ENCODE data around the gene TBCC.
"Not testable (repeated sequence)": the region's sequence is repeated elsewhere in the genome, so short reads cannot be mapped to it uniquely, and the experiment has no call there.

Gene TBCC

GRCh38 chr6:42733867-42734481, 11.9 kb downstream of the TBCC start:
- not testable (repeated sequence) for DNase-seq (ENCODE audit: low read depth, low spot score)

GRCh38 chr6:42729731-42730130, 16.2 kb downstream of the TBCC start:
- DNase-seq (ENCODE audit: low read depth, low spot score), result no peak

- DNase-seq (ENCODE audit: low read depth, low spot score), result no peak
Observed at GRCh38 chr6:42727627-42728026, 18.3 kb downstream of the TBCC start.

- DNase-seq (ENCODE audit: low read depth, low spot score), result no peak
Observed at GRCh38 chr6:42727087-42727611, 18.8 kb downstream of the TBCC start.

GRCh38 chr6:42726485-42727086, 19.3 kb downstream of the TBCC start:
- DNase-seq (ENCODE audit: low read depth, low spot score), result peak; percentile 71

GRCh38 chr6:42726026-42726425, 19.9 kb downstream of the TBCC start:
- no peak for DNase-seq (ENCODE audit: low read depth, low spot score)

GRCh38 chr6:42724825-42725224, 21.1 kb downstream of the TBCC start:
- DNase-seq (ENCODE audit: low read depth, low spot score), result no peak

GRCh38 chr6:42722497-42722896, 23.4 kb downstream of the TBCC start, which contains the start of gene PRPH2:
Gene PRPH2, minus strand, starts transcription at chr6:42722597. Its CDS starts 263 bp downstream, at chr6:42722334.
- no peak for DNase-seq (ENCODE audit: low read depth, low spot score)

GRCh38 chr6:42720739-42721138, 25.2 kb downstream of the TBCC start:
- DNase-seq (ENCODE audit: low read depth, low spot score), result no peak

- no peak for DNase-seq (ENCODE audit: low read depth, low spot score)
Observed at GRCh38 chr6:42715871-42716270, 30.0 kb downstream of the TBCC start.

- no peak for DNase-seq (ENCODE audit: low read depth, low spot score)
Observed at GRCh38 chr6:42714098-42714761, 31.7 kb downstream of the TBCC start.

GRCh38 chr6:42711930-42712329, 34.0 kb downstream of the TBCC start:
- DNase-seq (ENCODE audit: low read depth, low spot score), result no peak

- DNase-seq (ENCODE audit: low read depth, low spot score), result no peak
Observed at GRCh38 chr6:42710316-42710715, 35.6 kb downstream of the TBCC start.

- DNase-seq (ENCODE audit: low read depth, low spot score), result no peak
Observed at GRCh38 chr6:42709871-42710270, 36.0 kb downstream of the TBCC start.

GRCh38 chr6:42708096-42708495, 37.8 kb downstream of the TBCC start:
- no peak for DNase-seq (ENCODE audit: low read depth, low spot score)

- no peak for DNase-seq (ENCODE audit: low read depth, low spot score)
Observed at GRCh38 chr6:42707595-42707994, 38.3 kb downstream of the TBCC start.

GRCh38 chr6:42704937-42705374, 40.9 kb downstream of the TBCC start:
- DNase-seq (ENCODE audit: low read depth, low spot score), result no peak

- DNase-seq (ENCODE audit: low read depth, low spot score), result peak; percentile 42
Observed at GRCh38 chr6:42704251-42704936, 41.5 kb downstream of the TBCC start.

- DNase-seq (ENCODE audit: low read depth, low spot score), result not testable (repeated sequence)
Observed at GRCh38 chr6:42702786-42703185, 43.1 kb downstream of the TBCC start.

GRCh38 chr6:42702200-42702599, 43.7 kb downstream of the TBCC start:
- no peak for DNase-seq (ENCODE audit: low read depth, low spot score)

GRCh38 chr6:42698217-42698616, 47.7 kb downstream of the TBCC start:
- DNase-seq (ENCODE audit: low read depth, low spot score), result no peak

GRCh38 chr6:42697268-42697655, 48.6 kb downstream of the TBCC start:
- DNase-seq (ENCODE audit: low read depth, low spot score), result no peak
